ENCODE measurements around the gene GRIK3.

GRCh38 chr1:36796733-36797132 lies 237.6 kb downstream of the GRIK3 start:
- no peak for TF ChIP-seq CTCF (IDR thresholded peaks at IDR 0.05)
- TF ChIP-seq ZFX (IDR thresholded peaks at IDR 0.05; ENCODE audit: borderline replicate concordance) = no peak

All from 22Rv1 (cell line).